ENCODE measurements around the gene ZNF317. TPM values are rescaled to one million over a fixed set of nuclear protein-coding genes. Genes with fewer than 3 reads are reported as not detected.

The ZNF317 gene
- total and polyA plus RNA-seq, 9 of the 15 experiments (the other 6 are each of a cell fraction or from before 2014, with no cell fraction given) = 17.3 to 43.2 (median 34.8) TPM

DNA sequence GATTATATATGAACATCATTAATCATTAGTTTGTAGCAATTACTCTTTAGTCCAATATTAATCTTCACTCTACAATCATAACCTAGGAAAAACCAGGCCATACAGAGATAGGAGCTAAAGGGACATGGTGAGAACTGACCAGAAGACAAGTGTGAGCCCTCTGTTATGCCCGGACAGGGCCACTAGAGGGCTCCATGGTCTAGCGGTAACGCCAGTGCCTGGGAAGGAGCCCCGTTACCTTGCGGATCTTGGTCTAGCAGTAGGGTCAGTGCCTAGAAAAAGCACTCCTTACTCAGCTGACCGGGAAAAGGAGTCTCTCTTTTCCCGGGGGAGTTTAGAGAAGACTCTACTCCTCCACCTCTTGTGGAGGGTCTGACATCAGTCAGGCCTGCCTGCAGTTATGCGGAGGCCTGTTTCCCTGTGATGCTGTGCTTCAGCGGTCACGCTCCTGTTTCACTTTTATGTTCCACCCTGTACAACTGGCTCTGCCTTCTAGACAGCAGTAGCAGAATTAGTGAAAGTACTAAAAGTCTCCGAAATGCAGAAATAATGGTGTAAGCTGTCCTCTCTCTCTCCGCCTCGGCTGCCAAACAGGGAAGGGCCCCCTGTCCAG is 65.4 kb downstream of the ZNF317 start:
- WGBS (ENCODE audit: insufficient coverage, low coverage, missing lambda C conversion rate) = 27% methylated on average over 13 of the region's 13 CpGs
- TF ChIP-seq, protein P1, sequence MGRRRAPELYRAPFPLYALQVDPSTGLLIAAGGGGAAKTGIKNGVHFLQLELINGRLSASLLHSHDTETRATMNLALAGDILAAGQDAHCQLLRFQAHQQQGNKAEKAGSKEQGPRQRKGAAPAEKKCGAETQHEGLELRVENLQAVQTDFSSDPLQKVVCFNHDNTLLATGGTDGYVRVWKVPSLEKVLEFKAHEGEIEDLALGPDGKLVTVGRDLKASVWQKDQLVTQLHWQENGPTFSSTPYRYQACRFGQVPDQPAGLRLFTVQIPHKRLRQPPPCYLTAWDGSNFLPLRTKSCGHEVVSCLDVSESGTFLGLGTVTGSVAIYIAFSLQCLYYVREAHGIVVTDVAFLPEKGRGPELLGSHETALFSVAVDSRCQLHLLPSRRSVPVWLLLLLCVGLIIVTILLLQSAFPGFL (CRISPR knock-in tag; IDR thresholded peaks at IDR 0.05) = no peak
- TF ChIP-seq, protein P2, sequence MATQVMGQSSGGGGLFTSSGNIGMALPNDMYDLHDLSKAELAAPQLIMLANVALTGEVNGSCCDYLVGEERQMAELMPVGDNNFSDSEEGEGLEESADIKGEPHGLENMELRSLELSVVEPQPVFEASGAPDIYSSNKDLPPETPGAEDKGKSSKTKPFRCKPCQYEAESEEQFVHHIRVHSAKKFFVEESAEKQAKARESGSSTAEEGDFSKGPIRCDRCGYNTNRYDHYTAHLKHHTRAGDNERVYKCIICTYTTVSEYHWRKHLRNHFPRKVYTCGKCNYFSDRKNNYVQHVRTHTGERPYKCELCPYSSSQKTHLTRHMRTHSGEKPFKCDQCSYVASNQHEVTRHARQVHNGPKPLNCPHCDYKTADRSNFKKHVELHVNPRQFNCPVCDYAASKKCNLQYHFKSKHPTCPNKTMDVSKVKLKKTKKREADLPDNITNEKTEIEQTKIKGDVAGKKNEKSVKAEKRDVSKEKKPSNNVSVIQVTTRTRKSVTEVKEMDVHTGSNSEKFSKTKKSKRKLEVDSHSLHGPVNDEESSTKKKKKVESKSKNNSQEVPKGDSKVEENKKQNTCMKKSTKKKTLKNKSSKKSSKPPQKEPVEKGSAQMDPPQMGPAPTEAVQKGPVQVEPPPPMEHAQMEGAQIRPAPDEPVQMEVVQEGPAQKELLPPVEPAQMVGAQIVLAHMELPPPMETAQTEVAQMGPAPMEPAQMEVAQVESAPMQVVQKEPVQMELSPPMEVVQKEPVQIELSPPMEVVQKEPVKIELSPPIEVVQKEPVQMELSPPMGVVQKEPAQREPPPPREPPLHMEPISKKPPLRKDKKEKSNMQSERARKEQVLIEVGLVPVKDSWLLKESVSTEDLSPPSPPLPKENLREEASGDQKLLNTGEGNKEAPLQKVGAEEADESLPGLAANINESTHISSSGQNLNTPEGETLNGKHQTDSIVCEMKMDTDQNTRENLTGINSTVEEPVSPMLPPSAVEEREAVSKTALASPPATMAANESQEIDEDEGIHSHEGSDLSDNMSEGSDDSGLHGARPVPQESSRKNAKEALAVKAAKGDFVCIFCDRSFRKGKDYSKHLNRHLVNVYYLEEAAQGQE (IDR thresholded peaks at IDR 0.05; ENCODE audit: borderline replicate concordance) = peak; percentile 70
- TF ChIP-seq, protein P2 (CRISPR knock-in tag; IDR thresholded peaks at IDR 0.05; ENCODE audit: low read depth) = no peak
- TF ChIP-seq, protein P3, sequence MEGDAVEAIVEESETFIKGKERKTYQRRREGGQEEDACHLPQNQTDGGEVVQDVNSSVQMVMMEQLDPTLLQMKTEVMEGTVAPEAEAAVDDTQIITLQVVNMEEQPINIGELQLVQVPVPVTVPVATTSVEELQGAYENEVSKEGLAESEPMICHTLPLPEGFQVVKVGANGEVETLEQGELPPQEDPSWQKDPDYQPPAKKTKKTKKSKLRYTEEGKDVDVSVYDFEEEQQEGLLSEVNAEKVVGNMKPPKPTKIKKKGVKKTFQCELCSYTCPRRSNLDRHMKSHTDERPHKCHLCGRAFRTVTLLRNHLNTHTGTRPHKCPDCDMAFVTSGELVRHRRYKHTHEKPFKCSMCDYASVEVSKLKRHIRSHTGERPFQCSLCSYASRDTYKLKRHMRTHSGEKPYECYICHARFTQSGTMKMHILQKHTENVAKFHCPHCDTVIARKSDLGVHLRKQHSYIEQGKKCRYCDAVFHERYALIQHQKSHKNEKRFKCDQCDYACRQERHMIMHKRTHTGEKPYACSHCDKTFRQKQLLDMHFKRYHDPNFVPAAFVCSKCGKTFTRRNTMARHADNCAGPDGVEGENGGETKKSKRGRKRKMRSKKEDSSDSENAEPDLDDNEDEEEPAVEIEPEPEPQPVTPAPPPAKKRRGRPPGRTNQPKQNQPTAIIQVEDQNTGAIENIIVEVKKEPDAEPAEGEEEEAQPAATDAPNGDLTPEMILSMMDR (IDR thresholded peaks at IDR 0.05 in 2 of 3, conservative IDR thresholded peaks at IDR 0.05 in 1 of 3; ENCODE audit: insufficient read depth in 2 of 3, low read depth in 1 of 3, low read length in 3 of 3) = peak; percentile 79 to 87 (median 83)
- TF ChIP-seq SMC3 (conservative IDR thresholded peaks at IDR 0.05; ENCODE audit: insufficient read depth, low read depth, low read length) (peak; percentile 77), ARID2 (IDR thresholded peaks at IDR 0.05) (0 out of 2 replicates have a peak, but pooled peaks have one; percentile 48)
- TF ChIP-seq, protein P4, sequence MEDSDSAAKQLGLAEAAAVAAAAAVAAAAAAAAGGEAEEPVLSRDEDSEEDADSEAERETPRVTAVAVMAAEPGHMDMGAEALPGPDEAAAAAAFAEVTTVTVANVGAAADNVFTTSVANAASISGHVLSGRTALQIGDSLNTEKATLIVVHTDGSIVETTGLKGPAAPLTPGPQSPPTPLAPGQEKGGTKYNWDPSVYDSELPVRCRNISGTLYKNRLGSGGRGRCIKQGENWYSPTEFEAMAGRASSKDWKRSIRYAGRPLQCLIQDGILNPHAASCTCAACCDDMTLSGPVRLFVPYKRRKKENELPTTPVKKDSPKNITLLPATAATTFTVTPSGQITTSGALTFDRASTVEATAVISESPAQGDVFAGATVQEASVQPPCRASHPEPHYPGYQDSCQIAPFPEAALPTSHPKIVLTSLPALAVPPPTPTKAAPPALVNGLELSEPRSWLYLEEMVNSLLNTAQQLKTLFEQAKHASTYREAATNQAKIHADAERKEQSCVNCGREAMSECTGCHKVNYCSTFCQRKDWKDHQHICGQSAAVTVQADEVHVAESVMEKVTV (CRISPR knock-in tag; IDR thresholded peaks at IDR 0.05) = peak; percentile 65; the same call in 1 of the 2 replicates

More for the DNA sequence above, 65.4 kb downstream of the ZNF317 start:
- ATAC-seq (peak; percentile 88), FAIRE-seq (peak; percentile 92), DNase-seq (ENCODE audit: extremely low read depth in 1 of 4, low spot score in 3 of 4) (peak; percentile 53 to 74 (median 57))
- H3K9ac ChIP-seq (ENCODE audit: insufficient read depth in 1 of 2, low read depth in 2 of 2, low read length in 2 of 2) = no peak overlapping the region
- no peaks in the 10 kb centered on the region for H4K20me1 ChIP-seq (replicated peaks; ENCODE audit: control insufficient read depth, insufficient read depth, low read length)
- in situ Hi-C loops (cut with MboI) (no loop called here), intact Hi-C loops (cut with micrococcal nuclease) (loop anchor here (5.0 kb wide), 1 partner anchor 587 kb away; no protein-coding TSS in a partner anchor)
- no TSS peak for BruUV-seq (replicated peaks)
- no peaks in the 10 kb centered on the region for H3K9me1 ChIP-seq (ENCODE audit: control insufficient read depth, insufficient read depth, low read length)
- ChIA-PET POLR2A (interaction anchor here (1.1 to 1.2 kb wide), 2 partner anchors 106 to 229 kb away, joined by 4 to 5 read pairs; partner anchors contain the start of gene ZNF266), CTCF (ENCODE audit: low intra/inter-chr PET ratio) (interaction anchor here (0.6 to 1.1 kb wide), 2 partner anchors 279 to 590 kb away, joined by 4 to 5 read pairs; no protein-coding TSS in a partner anchor)
- H2AFZ ChIP-seq (ENCODE audit: low read depth, low read length) = peak overlapping the region; percentile 51; the same call in 1 of the 2 replicates
- H3K36me3 ChIP-seq (ENCODE audit: control insufficient read depth, insufficient read depth, low read length) = no peaks in the 10 kb centered on the region
- no peak overlapping the region for H3K4me3 ChIP-seq
- peaks cover 6 to 9% of the 10 kb centered on the region in 2 experiments; a peak in 4 of 5 replicates for H3K27me3 ChIP-seq (ENCODE audit: control insufficient read depth in 2 of 2, insufficient read depth in 2 of 2, low read length in 2 of 2)
- peak overlapping the region; percentile 57 for H3K4me2 ChIP-seq (ENCODE audit: insufficient read depth, low read length)
- no peaks in the 10 kb centered on the region for H3K79me2 ChIP-seq (ENCODE audit: control insufficient read depth, insufficient read depth, low read length)
- no peak overlapping the region for H3K27ac ChIP-seq (ENCODE audit: extremely low read depth, low read depth, low read length)
- H3K4me1 ChIP-seq (replicated peaks in 1 of 2; ENCODE audit: control insufficient read depth in 2 of 2, insufficient read depth in 2 of 2, low read length in 2 of 2) = no peaks in the 10 kb centered on the region
- no peaks in the 10 kb centered on the region for H3K9me3 ChIP-seq (replicated peaks; ENCODE audit: control insufficient read depth, insufficient read depth, low read depth, low read length)
